Stimulated activated CD4-positive, alpha-beta T cell treated with anti-CD3 and anti-CD28 coated beads, TNF-alpha, amount 100 ng/mL, for 24 hours (primary cell): ENCODE results near the gene NSMF.
"Not testable (repeated sequence)": the region's sequence is repeated elsewhere in the genome, so short reads cannot be mapped to it uniquely, and the experiment has no call there.

ENCODE experiments used
- DNase-seq, 3 experiments: peaks; one replicate each; pipeline ENCODE4 v3.0.0-alpha.2; 2020; ENCODE audit warnings: low read depth in 3 of 3

Gene NSMF

DNA sequence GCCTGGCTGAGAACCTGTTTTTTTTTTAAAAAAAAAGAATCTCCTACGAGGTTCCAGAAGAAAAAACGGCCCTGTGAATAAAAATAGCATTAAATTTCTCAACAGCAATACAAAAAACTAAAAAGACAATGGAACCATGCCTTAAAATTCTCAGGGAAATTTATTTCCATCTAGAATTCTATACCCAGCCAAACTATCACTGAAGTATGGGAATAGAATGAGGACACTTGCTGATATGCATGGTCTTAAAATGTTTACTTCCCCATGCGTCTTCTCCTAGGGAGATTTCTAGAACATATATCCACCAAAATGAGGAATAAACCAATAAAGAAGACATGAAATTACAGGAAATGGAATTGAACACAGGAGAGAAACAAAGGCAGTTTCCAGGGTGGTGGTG, 16.5 kb upstream of the NSMF start:
- DNase-seq = no peak

- DNase-seq = no peak
Observed at GRCh38 chr9:137474271-137474670, 15.1 kb upstream of the NSMF start.

DNA sequence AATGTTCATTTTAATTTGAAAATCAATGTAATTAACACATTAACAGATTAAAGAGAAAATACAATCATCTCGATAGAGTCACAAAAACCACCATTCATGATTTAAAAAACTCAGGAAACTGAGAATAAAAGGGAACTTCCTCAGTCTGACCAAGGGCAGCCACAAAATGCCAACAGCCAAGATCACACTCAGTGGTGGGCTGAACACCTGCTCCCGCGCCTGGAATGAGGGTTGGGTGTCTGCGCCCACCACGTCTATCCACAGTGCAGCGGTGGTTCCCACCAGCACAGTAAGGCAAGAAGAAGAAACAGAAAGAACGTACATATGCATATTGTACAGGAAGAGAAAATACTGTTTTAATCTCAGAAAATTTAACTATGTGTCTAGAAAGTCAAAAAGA, 11.7 kb upstream of the NSMF start:
- DNase-seq = no peak

GRCh38 chr9:137467896-137468295, 8.8 kb upstream of the NSMF start:
- DNase-seq = no peak

DNA sequence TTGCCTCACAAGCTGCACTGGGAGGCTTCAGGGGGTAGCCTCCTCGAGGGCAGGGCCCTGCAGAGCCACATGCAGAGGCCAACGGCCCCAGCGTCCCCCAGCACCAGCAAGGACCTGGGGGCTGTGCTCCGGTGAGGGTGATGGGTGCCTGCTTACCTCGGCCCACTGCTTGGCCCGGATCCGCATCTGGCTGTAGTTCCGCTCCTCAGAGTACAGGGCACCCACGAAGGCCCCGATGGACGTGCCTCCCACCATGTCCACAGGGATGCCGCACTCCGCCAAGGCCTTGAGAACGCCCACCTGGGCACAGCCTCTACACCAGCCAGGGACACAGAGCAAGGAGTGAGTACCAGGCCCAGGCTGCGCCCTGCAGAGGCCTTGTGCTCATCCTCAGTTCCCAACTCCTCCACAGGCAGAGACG, 8.0 kb upstream of the NSMF start:
- DNase-seq = no peak

DNA sequence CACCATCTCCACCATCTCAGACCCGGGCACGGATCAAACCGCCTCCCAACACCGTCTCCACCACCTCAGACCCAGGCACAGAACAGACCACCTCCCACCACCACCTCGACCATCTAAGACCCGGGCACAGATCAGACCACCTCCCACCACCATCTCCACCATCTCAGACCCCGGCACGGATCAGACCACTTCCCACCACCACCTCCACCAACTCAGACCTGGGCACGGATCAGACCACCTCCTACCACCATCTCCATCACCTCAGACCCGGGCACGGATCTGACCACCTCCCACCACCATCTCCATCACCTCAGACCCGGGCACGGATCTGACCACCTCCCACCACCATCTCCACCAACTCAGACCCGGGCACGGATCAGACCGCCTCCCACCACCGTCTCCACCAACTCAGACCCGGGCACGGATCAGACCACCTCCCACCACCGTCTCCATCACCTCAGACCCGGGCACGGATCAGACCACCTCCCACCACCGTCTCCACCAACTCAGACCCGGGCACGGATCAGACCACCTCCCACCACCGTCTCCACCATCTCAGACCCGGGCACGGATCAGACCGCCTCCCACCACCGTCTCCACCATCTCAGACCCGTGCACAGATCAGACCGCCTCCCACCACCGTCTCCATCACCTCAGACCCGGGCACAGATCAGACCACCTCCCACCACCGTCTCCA, 7.4 kb upstream of the NSMF start:
- not testable (repeated sequence) for DNase-seq

DNA sequence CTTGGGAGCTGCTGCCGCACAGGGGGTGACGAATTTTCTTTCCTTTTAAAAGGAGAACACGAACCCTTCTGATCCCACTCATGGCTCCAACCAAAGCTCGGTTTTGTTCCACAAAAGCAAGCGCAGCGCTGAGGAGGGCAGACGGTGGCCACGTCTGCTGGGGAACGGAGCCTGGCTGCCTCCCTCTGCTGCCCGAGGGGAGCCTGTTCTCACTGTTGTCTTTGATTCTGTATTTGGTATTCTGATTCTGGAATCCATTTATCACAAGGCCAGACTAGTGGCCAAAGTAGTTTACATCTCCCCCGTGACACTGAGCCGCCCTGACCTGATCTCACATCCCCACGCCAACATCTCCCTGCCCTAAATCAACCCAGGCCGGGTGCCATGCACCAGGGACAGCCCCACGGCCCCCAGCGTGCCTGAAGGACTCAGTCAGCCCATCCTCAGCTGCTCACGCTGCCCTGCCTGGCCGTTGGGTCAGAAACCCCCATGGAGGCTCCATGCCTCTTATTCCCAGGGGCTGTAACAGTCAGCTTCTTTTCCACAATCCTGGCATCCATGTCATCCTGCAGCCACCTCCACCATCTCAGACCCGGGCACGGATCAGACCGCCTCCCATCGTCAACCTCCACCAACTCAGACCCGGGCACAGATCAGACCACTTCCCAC, 6.7 kb upstream of the NSMF start:
- DNase-seq = no peak

GRCh38 chr9:137465000-137465719, 6.0 kb upstream of the NSMF start:
- DNase-seq = no peak

GRCh38 chr9:137464291-137464999, 5.3 kb upstream of the NSMF start:
- no peak for DNase-seq

DNA sequence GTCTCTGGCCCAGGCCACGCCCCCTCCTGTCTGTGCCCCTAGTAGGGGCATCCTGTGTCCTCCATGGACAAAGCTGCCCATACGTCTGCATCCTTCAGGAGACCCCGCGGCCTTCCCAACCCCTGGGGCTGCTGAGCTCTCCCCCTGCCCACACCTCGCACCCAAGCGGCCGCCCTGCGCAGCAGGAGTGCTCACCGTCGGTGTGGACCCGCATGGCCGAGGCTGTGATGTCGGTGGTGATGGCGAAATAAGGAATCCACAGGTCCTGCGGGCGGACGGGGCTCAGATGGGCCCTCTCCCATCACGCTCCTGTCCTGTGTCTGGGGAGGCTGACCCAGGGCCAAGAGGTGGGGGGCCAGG, 4.8 kb upstream of the NSMF start:
- DNase-seq = no peak

GRCh38 chr9:137462986-137463930, 4.1 kb upstream of the NSMF start:
- no peak for DNase-seq

GRCh38 chr9:137462396-137462985, 3.4 kb upstream of the NSMF start:
- DNase-seq = no peak

DNA sequence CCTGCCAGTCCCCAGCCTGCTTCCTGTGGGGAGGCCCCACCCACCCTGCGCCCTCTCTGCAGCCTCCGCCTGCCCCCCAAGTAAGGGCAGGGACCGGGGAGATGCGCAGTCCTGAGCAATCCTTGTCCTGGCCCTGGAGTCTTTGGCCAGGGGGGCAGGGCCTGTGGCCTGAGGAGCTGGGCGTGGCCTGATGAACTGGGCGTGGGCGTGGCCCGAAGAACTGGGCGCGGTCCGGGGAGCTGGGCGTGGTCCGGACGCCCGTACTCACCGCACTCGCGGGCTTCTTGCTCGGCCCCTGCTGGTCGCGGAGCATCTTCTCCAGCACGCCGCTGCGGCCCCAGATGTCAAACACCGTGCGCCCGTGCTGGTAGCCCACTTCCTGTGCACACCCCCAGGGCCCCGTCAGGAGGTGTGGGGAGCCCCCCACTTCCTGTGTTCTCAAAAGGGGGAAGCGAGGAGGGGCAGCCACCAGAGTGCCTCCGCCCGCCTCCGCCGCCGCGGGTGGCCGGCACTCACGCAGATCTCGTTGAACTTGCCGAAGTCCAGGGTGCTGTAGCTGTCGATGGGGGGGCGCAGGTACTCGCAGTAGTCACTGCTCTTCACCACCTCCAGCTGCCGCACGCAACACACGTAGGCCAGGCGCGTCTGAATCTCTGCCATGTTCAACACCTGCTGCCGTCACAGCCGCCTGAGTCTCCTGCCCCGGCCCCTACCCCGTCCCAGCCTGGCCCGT, 2.7 kb upstream of the NSMF start:
- DNase-seq = peak; percentile 30 to 82 (median 38)

- no peak for DNase-seq
Observed at GRCh38 chr9:137461316-137461662, 2.2 kb upstream of the NSMF start.

- DNase-seq = no peak
Observed at GRCh38 chr9:137460363-137461315, 1.5 kb upstream of the NSMF start.

DNA sequence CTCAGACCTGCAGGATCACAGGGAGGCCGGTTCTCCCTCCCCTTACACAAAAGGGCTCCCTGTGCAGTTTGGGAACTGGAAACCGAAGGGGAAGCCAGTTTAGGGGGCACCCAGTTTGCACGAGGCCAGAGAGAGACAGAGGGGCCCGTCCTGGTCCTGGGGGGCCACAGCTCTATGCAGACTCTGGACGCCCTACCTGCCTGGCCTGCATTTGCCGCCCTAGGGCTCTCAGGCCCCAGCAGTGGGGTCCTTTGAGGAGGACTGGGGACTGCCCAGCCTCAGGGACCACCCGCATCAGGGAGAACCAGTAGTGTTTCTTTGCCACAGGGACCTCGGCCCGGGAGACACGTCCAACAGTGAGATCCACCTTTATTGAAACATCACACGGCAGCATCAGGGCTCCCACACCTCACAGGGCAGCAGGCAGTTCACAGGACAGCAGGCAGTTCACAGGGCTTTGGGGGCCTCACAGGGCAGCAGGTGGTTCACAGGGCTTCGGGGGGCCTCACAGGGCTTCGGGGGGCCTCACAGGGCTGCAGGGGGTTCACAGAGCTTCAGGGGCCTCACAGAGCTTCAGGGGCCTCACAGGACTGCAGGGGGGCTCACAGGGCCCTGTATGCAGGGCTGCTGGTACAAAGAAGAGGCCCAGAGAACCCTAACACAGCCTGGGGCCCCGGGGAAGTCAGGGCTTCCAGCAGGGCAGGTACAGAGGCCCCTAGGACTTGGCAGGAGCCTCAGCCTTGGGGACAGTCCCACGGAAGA, 648 bp upstream of the NSMF start:
- no peak for DNase-seq

DNA sequence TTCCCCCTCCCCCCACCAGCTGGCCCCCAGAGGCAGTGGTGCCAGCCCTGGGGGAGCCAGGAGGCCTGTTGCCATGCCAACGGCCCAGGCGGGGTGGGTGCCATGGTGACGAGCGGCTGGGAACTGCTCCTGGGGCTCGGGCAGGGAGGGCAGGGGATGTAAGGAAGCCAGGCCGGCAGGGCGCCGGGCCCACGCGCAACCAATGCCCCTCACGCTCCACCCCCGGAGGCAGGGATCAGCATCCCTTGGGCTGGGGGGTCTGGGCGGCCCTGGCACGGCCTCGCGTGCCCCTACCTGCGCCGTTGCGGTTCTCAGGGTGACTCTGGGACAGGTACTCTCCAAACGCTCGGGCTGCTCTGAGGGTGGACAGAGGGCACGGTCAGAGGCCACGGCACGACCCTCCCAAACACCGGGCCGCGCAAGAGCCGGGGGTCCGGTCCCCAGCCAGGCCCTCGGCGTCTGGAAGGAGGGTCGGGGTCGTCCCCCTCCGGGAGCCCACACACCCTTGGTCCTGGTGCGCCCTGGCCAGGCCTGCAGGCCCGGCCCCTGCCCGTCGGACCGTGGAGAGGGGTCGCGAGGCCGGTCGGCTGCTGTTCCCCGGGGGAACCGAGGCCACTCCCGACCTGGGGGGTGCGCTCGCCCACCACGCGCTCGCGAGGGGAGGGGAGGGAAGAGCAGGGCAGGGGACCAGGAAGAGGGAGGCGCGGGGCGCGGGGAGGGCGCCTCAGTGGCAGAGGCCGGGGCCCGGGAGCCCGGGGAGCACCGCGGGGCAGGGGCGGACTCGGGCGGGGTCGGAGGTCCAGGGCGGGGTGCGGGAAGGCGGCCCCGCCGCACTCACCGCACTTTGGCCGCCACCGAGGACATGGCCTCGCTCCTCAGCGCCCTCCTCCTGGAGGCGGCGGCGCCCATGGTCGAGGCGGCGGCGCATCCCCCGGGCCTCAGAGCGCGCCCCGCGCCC, 661 bp downstream of the NSMF start:
- no peak for DNase-seq
